HEK293 (cell line): ENCODE results near the gene CPTP.
A peak's percentile ranks its signal among the peaks of the same experiment; 100 is the strongest.

Experiments
- BCL6B ChIP-seq: fragments of 450-650 bp; formaldehyde crosslinking; IDR thresholded peaks from 2 replicates; pipeline ENCODE4 v1.5.1; 2017; ENCODE audit warnings: missing biosample characterization, missing genetic modification characterization
- EGR2 ChIP-seq: fragments of 450-650 bp; formaldehyde crosslinking; IDR thresholded peaks from 2 replicates; pipeline ENCODE4 v1.5.1; 2016; ENCODE audit warnings: low read depth, missing biosample characterization, missing genetic modification characterization
- GLI2 ChIP-seq: fragments of 450-650 bp; formaldehyde crosslinking; IDR thresholded peaks from 2 replicates; pipeline ENCODE4; 2017; ENCODE audit warnings: missing biosample characterization, missing genetic modification characterization, low read depth, borderline replicate concordance
- HIC1 ChIP-seq: fragments of 450-650 bp; formaldehyde crosslinking; IDR thresholded peaks from 2 replicates; pipeline ENCODE4 v1.5.1; 2016; ENCODE audit warnings: missing biosample characterization, missing genetic modification characterization
- REST ChIP-seq: fragments of 450-650 bp; formaldehyde crosslinking; IDR thresholded peaks from 2 replicates; pipeline ENCODE4 v1.5.1; 2016; ENCODE audit warnings: missing biosample characterization, missing genetic modification characterization
- WT1 ChIP-seq: fragments of 450-650 bp; formaldehyde crosslinking; IDR thresholded peaks from 2 replicates; pipeline ENCODE4 v1.5.1; 2016; ENCODE audit warnings: missing biosample characterization, missing genetic modification characterization
- ZBTB1 ChIP-seq: fragments of 450-650 bp; formaldehyde crosslinking; IDR thresholded peaks from 2 replicates; pipeline ENCODE4 v1.5.1; 2016; ENCODE audit warnings: missing biosample characterization, missing genetic modification characterization
- ZBTB7A ChIP-seq: fragments of 450-650 bp; formaldehyde crosslinking; IDR thresholded peaks from 2 replicates; pipeline ENCODE4 v1.5.1; 2016; ENCODE audit warnings: low read depth, missing biosample characterization, missing genetic modification characterization
- ZNF148 ChIP-seq: fragments of 450-650 bp; formaldehyde crosslinking; IDR thresholded peaks from 2 replicates; pipeline ENCODE4 v1.5.0; 2017; ENCODE audit warnings: missing biosample characterization, missing genetic modification characterization, borderline replicate concordance
- ZNF16 ChIP-seq: fragments of 450-650 bp; formaldehyde crosslinking; IDR thresholded peaks from 2 replicates; pipeline ENCODE4 v1.5.1; 2016; ENCODE audit warnings: low read depth, missing biosample characterization, missing genetic modification characterization
- ZNF174 ChIP-seq: fragments of 450-650 bp; formaldehyde crosslinking; IDR thresholded peaks from 2 replicates; pipeline ENCODE4 v1.5.0; 2017; ENCODE audit warnings: missing biosample characterization, mild to moderate bottlenecking, missing genetic modification characterization
- ZNF23 ChIP-seq: fragments of 450-650 bp; formaldehyde crosslinking; IDR thresholded peaks from 2 replicates; pipeline ENCODE4 v1.5.1; 2016; ENCODE audit warnings: missing biosample characterization, missing genetic modification characterization, borderline replicate concordance
- ZNF24 ChIP-seq: fragments of 450-650 bp; formaldehyde crosslinking; IDR thresholded peaks from 2 replicates; pipeline ENCODE4 v1.5.1; 2016; ENCODE audit warnings: missing biosample characterization, missing genetic modification characterization
- ZNF501 ChIP-seq: fragments of 450-650 bp; formaldehyde crosslinking; IDR thresholded peaks from 2 replicates; pipeline ENCODE4 v1.5.1; 2016; ENCODE audit warnings: missing biosample characterization, missing genetic modification characterization
- ZNF600 ChIP-seq: fragments of 450-650 bp; formaldehyde crosslinking; IDR thresholded peaks from 2 replicates; pipeline ENCODE4 v1.5.1; 2016; ENCODE audit warnings: missing biosample characterization, missing genetic modification characterization
- ZNF830 ChIP-seq: fragments of 450-650 bp; IDR thresholded peaks from 2 replicates; pipeline ENCODE4 v1.5.0; 2018; ENCODE audit warnings: missing biosample characterization, missing genetic modification characterization, low read depth, mild to moderate bottlenecking, moderate library complexity
- ZNF843 ChIP-seq: fragments of 450-650 bp; formaldehyde crosslinking; IDR thresholded peaks from 2 replicates; pipeline ENCODE4 v1.5.1; 2016; ENCODE audit warnings: missing biosample characterization, missing genetic modification characterization
- ZSCAN16 ChIP-seq: fragments of 450-650 bp; formaldehyde crosslinking; IDR thresholded peaks from 2 replicates; pipeline ENCODE4 v1.5.1; 2016; ENCODE audit warnings: missing biosample characterization, missing genetic modification characterization
- ZSCAN4 ChIP-seq: fragments of 450-650 bp; formaldehyde crosslinking; IDR thresholded peaks from 2 replicates; pipeline ENCODE4 v1.5.1; 2017; ENCODE audit warnings: missing biosample characterization, missing genetic modification characterization

CPTP gene

GRCh38 chr1:1296070-1297061, 28.2 kb upstream of the CPTP start (continued):
- TF ChIP-seq EGR2 (tag by site-specific recombination) (peak; percentile 26; the same call in 1 of the 2 replicates), ZNF501 (tag by site-specific recombination) (no peak), ZNF16 (tag by site-specific recombination) (no peak), ZNF843 (tag by site-specific recombination) (no peak), ZNF830 (tag by site-specific recombination) (no peak), ZNF23 (tag by site-specific recombination) (no peak), ZNF24 (no peak), BCL6B (tag by site-specific recombination) (no peak), WT1 (no peak), ZSCAN16 (no peak), ZNF174 (no peak), ZBTB1 (no peak), ZNF148 (tag by site-specific recombination) (no peak), GLI2 (tag by site-specific recombination) (no peak), ZNF600 (tag by site-specific recombination) (0 out of 2 replicates have a peak, but pooled peaks have one; percentile 17), ZSCAN4 (tag by site-specific recombination) (peak; percentile 73), HIC1 (peak; percentile 58; the same call in 1 of the 2 replicates), REST (tag by site-specific recombination) (no peak), ZBTB7A (tag by site-specific recombination) (no peak)
